Gastroesophageal sphincter (tissue), 3 donors: Measurements from ENCODE around the gene HIVEP2.

Experiments used
- EP300 ChIP-seq: sonication (generic); formaldehyde crosslinking; IDR thresholded peaks from one replicate; pipeline ENCODE4 v1.6.1; 2017; ENCODE audit warnings: antibody characterized with exemption, mild to moderate bottlenecking
- TF ChIP-seq, protein P1 (sequence below), 4 experiments: fragments of 200-600 bp in 2 of 4; fragments of 450-650 bp in 2 of 4; sonication (generic) in 1 of 4; IDR thresholded peaks; one replicate each; pipeline ENCODE4 v1.5.1; 2017 to 2019; ENCODE audit warnings: antibody characterized with exemption in 4 of 4, mild to moderate bottlenecking in 2 of 4, moderate library complexity in 2 of 4

DNA sequence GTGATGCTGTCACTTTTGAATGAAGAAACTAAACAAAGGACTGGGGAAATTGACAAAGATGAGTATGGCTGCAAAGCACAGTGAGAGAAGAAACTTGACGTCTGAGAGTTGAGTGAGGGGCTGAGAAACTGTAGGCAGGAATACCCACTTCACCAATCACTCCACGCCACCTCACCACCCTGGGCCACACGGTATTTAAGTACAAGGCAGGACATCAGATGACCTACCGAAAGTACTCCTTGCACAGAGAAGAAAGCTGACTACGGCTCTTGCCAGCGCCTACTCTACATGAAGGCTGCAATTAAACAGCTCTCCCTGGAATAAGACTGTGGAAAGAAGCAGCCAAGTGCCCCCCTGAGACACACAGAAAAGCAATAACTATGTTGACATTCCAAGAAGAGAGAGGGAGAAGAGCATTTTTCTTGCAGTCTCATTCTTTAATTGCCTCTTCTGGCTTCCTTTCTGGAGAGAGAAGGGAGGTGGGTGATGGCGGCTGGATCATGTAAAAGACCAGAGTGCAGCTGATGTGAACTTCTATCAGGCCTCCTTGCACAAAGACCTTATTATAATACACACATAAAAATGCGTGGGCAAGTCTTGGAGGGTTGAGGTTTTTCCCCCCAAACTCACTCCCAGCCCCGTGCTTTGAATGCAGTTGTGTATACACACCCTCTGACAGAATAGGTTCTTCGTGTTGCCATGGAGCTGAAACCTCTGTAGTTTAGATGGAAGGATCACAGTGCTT is 44.6 kb downstream of the HIVEP2 start:
- TF ChIP-seq EP300, result no peak
- TF ChIP-seq, protein P1, sequence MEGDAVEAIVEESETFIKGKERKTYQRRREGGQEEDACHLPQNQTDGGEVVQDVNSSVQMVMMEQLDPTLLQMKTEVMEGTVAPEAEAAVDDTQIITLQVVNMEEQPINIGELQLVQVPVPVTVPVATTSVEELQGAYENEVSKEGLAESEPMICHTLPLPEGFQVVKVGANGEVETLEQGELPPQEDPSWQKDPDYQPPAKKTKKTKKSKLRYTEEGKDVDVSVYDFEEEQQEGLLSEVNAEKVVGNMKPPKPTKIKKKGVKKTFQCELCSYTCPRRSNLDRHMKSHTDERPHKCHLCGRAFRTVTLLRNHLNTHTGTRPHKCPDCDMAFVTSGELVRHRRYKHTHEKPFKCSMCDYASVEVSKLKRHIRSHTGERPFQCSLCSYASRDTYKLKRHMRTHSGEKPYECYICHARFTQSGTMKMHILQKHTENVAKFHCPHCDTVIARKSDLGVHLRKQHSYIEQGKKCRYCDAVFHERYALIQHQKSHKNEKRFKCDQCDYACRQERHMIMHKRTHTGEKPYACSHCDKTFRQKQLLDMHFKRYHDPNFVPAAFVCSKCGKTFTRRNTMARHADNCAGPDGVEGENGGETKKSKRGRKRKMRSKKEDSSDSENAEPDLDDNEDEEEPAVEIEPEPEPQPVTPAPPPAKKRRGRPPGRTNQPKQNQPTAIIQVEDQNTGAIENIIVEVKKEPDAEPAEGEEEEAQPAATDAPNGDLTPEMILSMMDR (IDR thresholded peaks at IDR 0.05), result no peak
